ENCODE results near the gene SH3TC1.

The SH3TC1 gene

GRCh38 chr4:8212622-8213021 is 13.5 kb downstream of the SH3TC1 start:
- H3K4me3 ChIP-seq (ENCODE audit: low read depth, low read length): no peak overlapping the region
- TF ChIP-seq MAX (IDR thresholded peaks at IDR 0.05; ENCODE audit: low read depth, low read length) (no peak), CTCF (IDR thresholded peaks at IDR 0.05; ENCODE audit: low read depth, low read length) (no peak), MYC (IDR thresholded peaks at IDR 0.05; ENCODE audit: low read depth, low read length) (no peak), POLR2A (IDR thresholded peaks at IDR 0.05; ENCODE audit: extremely low read depth, insufficient read length) (no peak)
- DNase-seq (ENCODE audit: low read depth): no peak

GRCh38 chr4:8213121-8213520 is 14.0 kb downstream of the SH3TC1 start:
- DNase-seq (ENCODE audit: low read depth): no peak
- TF ChIP-seq MYC (IDR thresholded peaks at IDR 0.05; ENCODE audit: low read depth, low read length): no peak
- no peak for TF ChIP-seq CTCF (IDR thresholded peaks at IDR 0.05; ENCODE audit: low read depth, low read length)
- TF ChIP-seq POLR2A (IDR thresholded peaks at IDR 0.05; ENCODE audit: extremely low read depth, insufficient read length): no peak
- TF ChIP-seq MAX (IDR thresholded peaks at IDR 0.05; ENCODE audit: low read depth, low read length): no peak
- H3K4me3 ChIP-seq (ENCODE audit: low read depth, low read length): no peak overlapping the region

- H3K4me3 ChIP-seq (ENCODE audit: low read depth, low read length): no peak overlapping the region
- TF ChIP-seq CTCF (IDR thresholded peaks at IDR 0.05; ENCODE audit: low read depth, low read length) (no peak), MAX (IDR thresholded peaks at IDR 0.05; ENCODE audit: low read depth, low read length) (no peak), POLR2A (IDR thresholded peaks at IDR 0.05; ENCODE audit: extremely low read depth, insufficient read length) (no peak), MYC (IDR thresholded peaks at IDR 0.05; ENCODE audit: low read depth, low read length) (no peak)
- no peak for DNase-seq (ENCODE audit: low read depth)
Observed at GRCh38 chr4:8214136-8214535, 15.0 kb downstream of the SH3TC1 start.

GRCh38 chr4:8215001-8215427 is 15.9 kb downstream of the SH3TC1 start:
- DNase-seq (ENCODE audit: low read depth): no peak
- H3K4me3 ChIP-seq (ENCODE audit: low read depth, low read length): no peak overlapping the region
- TF ChIP-seq POLR2A (IDR thresholded peaks at IDR 0.05; ENCODE audit: extremely low read depth, insufficient read length): no peak
- TF ChIP-seq MAX (IDR thresholded peaks at IDR 0.05; ENCODE audit: low read depth, low read length): no peak
- no peak for TF ChIP-seq MYC (IDR thresholded peaks at IDR 0.05; ENCODE audit: low read depth, low read length)
- TF ChIP-seq CTCF (IDR thresholded peaks at IDR 0.05; ENCODE audit: low read depth, low read length): no peak

- no peak for TF ChIP-seq MAX (IDR thresholded peaks at IDR 0.05; ENCODE audit: low read depth, low read length)
- no peak for TF ChIP-seq POLR2A (IDR thresholded peaks at IDR 0.05; ENCODE audit: extremely low read depth, insufficient read length)
- TF ChIP-seq CTCF (IDR thresholded peaks at IDR 0.05; ENCODE audit: low read depth, low read length): no peak
- TF ChIP-seq MYC (IDR thresholded peaks at IDR 0.05; ENCODE audit: low read depth, low read length): no peak
- no peak overlapping the region for H3K4me3 ChIP-seq (ENCODE audit: low read depth, low read length)
- DNase-seq (ENCODE audit: low read depth): no peak
Observed at GRCh38 chr4:8215641-8216442, 16.8 kb downstream of the SH3TC1 start.
